Measurements from ENCODE around the gene NEXN.

- TF ChIP-seq PATZ1 (CRISPR knock-in tag; IDR thresholded peaks at IDR 0.05; ENCODE audit: borderline replicate concordance) (no peak), ZFP3 (CRISPR knock-in tag; IDR thresholded peaks at IDR 0.05) (no peak), TSHZ2 (CRISPR knock-in tag; IDR thresholded peaks at IDR 0.05) (no peak), ISL1 (CRISPR knock-in tag; IDR thresholded peaks at IDR 0.05) (no peak)
- TF ChIP-seq, protein P1, sequence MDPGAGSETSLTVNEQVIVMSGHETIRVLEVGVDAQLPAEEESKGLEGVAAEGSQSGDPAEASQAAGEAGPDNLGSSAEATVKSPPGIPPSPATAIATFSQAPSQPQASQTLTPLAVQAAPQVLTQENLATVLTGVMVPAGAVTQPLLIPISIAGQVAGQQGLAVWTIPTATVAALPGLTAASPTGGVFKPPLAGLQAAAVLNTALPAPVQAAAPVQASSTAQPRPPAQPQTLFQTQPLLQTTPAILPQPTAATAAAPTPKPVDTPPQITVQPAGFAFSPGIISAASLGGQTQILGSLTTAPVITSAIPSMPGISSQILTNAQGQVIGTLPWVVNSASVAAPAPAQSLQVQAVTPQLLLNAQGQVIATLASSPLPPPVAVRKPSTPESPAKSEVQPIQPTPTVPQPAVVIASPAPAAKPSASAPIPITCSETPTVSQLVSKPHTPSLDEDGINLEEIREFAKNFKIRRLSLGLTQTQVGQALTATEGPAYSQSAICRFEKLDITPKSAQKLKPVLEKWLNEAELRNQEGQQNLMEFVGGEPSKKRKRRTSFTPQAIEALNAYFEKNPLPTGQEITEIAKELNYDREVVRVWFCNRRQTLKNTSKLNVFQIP (CRISPR knock-in tag; IDR thresholded peaks at IDR 0.05; ENCODE audit: borderline replicate concordance, low read depth) = no peak
Observed at GRCh38 chr1:77955709-77956108, 67.3 kb downstream of the NEXN start.

Measured in SK-N-SH treated with all-trans-retinoic acid at 6 μM for 48 hours (cell line).